Lung (tissue), 12 donors: ENCODE results near the gene AFDN. TPM values are rescaled to one million over a fixed set of nuclear protein-coding genes. Genes with fewer than 3 reads are reported as not detected.

Source experiments
- ATAC-seq: fragments of 200-7000 bp; cut with Tn5 transposase; one replicate; pipeline ENCODE4 v1.9.1; 2020; ENCODE audit warnings: moderate number of reproducible peaks; ENCODE audit not compliant: insufficient read depth, low FRiP score
- DNase-seq, 3 donors: peaks; one replicate each; pipeline ENCODE4 v3.0.0-alpha.2; 2013 to 2017
- H3K27ac ChIP-seq, 2 donors: one replicate each; pipeline ENCODE4 v1.5.1; 2013; ENCODE audit warnings: mild to moderate bottlenecking in 2 of 2, moderate library complexity in 2 of 2, control low read depth in 1 of 2, inconsistent platforms in 1 of 2, low read depth in 1 of 2, low read length in 1 of 2
- H3K27me3 ChIP-seq, 3 donors: one replicate each; pipeline ENCODE4 v1.5.1; 2013; ENCODE audit warnings: low read length in 2 of 3; ENCODE audit not compliant: control insufficient read depth in 3 of 3, insufficient read depth in 3 of 3
- H3K36me3 ChIP-seq, 4 donors: one replicate each; pipeline ENCODE4 v1.5.1; 2013; ENCODE audit warnings: low read length in 4 of 4, mild to moderate bottlenecking in 1 of 4, moderate library complexity in 1 of 4; ENCODE audit not compliant: control insufficient read depth in 4 of 4, insufficient read depth in 4 of 4
- H3K4me1 ChIP-seq, 5 donors: one replicate each; pipeline ENCODE4 v1.5.1; 2013; ENCODE audit warnings: low read length in 5 of 5, mild to moderate bottlenecking in 2 of 5, moderate library complexity in 1 of 5; ENCODE audit not compliant: control insufficient read depth in 5 of 5, insufficient read depth in 5 of 5
- H3K4me3 ChIP-seq: one replicate; pipeline ENCODE4 v1.5.1; 2013; ENCODE audit warnings: mild to moderate bottlenecking, control low read depth, moderate library complexity
- H3K9ac ChIP-seq, 2 donors: one replicate each; pipeline ENCODE4 v1.5.1; 2013; ENCODE audit warnings: low read length in 2 of 2, control low read depth in 1 of 2; ENCODE audit not compliant: insufficient read depth in 1 of 2
- H3K9me3 ChIP-seq, 4 donors: one replicate each; pipeline ENCODE4 v1.5.1; 2013; ENCODE audit warnings: low read length in 3 of 4, mild to moderate bottlenecking in 1 of 4, moderate library complexity in 1 of 4; ENCODE audit not compliant: control insufficient read depth in 4 of 4, insufficient read depth in 3 of 4
- CTCF ChIP-seq: IDR thresholded peaks from 2 replicates; pipeline ENCODE4 v1.5.1; 2012; ENCODE audit warnings: mild to moderate bottlenecking; ENCODE audit errors: control extremely low read depth, extremely low read depth
- WGBS, 2 donors: extraction: QIAGEN DNeasy Blood & Tissue Kit; methylation state at CpG; one replicate each; pipeline ENCODE4 v1.1.7; 2013; 5-methylcytosine and 5-hydroxymethylcytosine counted together
- polyA plus RNA-seq, 2 donors: library from polyadenylated mRNA; stranded (reverse); fragments of 200-250 nt; gene quantifications; one replicate each; pipeline ENCODE4 v1.2.1, GENCODE V29; 2013
- total RNA-seq, 2 donors: library from RNA; depleted of rRNA in 1 of 2; stranded (reverse); fragments of >200 nt in 1 of 2; gene quantifications; one replicate each; pipeline ENCODE4 v1.2.1, GENCODE V29; 2014 to 2021
- donor health status: control.
- donor health status: control.
- donor health status: Bipolar disorder and iron deficiency.
- donor health status: healthy.
- donor health status: DM: yes; HTN: yes; CAD: no.

The AFDN gene
- total and polyA plus RNA-seq, 4 donors: 47.6 to 407 (median 117) TPM

DNA sequence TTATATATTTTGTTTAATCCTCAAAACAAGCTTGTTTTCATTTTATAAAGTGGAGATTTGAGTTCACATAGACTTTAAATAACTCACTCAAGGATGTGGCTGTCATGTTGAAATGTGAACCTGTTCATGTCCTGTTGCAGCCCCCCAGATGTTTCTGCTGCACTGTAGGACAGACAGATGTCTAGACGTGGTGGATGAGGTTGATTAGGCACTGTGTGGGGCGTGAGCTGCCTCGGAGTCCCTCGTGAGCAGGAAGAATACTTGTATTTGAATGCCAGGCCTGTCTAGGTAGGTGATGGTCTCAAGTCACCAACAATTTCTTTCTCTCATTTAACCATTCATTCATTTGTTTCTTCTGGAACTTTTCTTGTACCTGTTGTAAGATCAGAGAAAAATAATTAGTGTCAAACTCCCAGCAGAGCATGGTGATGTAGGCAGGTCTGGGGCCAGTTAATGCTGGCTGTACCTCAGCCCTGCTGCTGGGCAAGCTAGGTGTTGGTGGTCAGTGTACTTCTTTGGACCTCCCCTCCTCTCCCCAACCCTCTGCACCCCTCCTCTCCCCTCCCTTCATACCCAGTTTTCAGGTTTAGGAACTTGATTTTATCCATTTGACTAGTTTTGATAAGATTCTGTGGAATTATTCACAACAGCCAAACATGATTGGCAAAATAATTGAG, 34.0 kb downstream of the AFDN start:
- H3K4me3 ChIP-seq: no peak overlapping the region
- peaks cover 0 to 2% (median 0%) of the 10 kb centered on the region in 4 donors for H3K36me3 ChIP-seq
- ATAC-seq (no peak), DNase-seq (no peak)
- H3K27me3 ChIP-seq: no peaks in the 10 kb centered on the region
- H3K27ac ChIP-seq: no peak overlapping the region
- WGBS, 2 donors: 57 to 84% methylated on average over 4 of the region's 4 CpGs
- H3K9me3 ChIP-seq: no peaks in the 10 kb centered on the region
- no peak for TF ChIP-seq CTCF
- no peak overlapping the region for H3K9ac ChIP-seq
- H3K4me1 ChIP-seq: peaks cover 6 to 28% (median 14%) of the 10 kb centered on the region in 5 donors

GRCh38 chr6:167861424-167861823, 34.7 kb downstream of the AFDN start:
- Histone ChIP-seq H3K27ac (no peak overlapping the region), H3K9ac (no peak overlapping the region), H3K9me3 (no peaks in the 10 kb centered on the region), H3K36me3 (peaks cover 0 to 2% (median under 1%) of the 10 kb centered on the region in 4 donors), H3K27me3 (no peaks in the 10 kb centered on the region), H3K4me1 (peaks cover 6 to 25% (median 14%) of the 10 kb centered on the region in 5 donors), H3K4me3 (no peak overlapping the region)
- DNase-seq: no peak
- no peak for TF ChIP-seq CTCF
- ATAC-seq: no peak

- H3K36me3 ChIP-seq: peaks cover 5 to 18% (median 12%) of the 10 kb centered on the region in 4 donors
- H3K9ac ChIP-seq: no peak overlapping the region
- ATAC-seq (no peak), DNase-seq (no peak)
- H3K4me1 ChIP-seq: peaks cover 0 to 13% (median 6%) of the 10 kb centered on the region in 5 donors
- no peaks in the 10 kb centered on the region for H3K27me3 ChIP-seq
- no peak for TF ChIP-seq CTCF
- WGBS, 2 donors: 93 to 96% methylated on average over 4 of the region's 4 CpGs
- no peak overlapping the region for H3K27ac ChIP-seq
- no peaks in the 10 kb centered on the region for H3K9me3 ChIP-seq
- H3K4me3 ChIP-seq: no peak overlapping the region
These were observed 37.2 kb downstream of the AFDN start for GRCh38 chr6:167863897-167864296.
